Measurements from ENCODE around the gene DDX42. TPM values are rescaled to one million over a fixed set of nuclear protein-coding genes. Genes with fewer than 3 reads are reported as not detected.
"Not testable (repeated sequence)": the region's sequence is repeated elsewhere in the genome, so short reads cannot be mapped to it uniquely, and the experiment has no call there.

Gene DDX42
- total RNA-seq, 6 donors from 2014 or later: 76.8 to 345 (median 87.6) TPM

GRCh38 chr17:63842540-63843386 lies 68.8 kb downstream of the DDX42 start, which contains the start of gene SMARCD2:
TSS of gene SMARCD2 (minus strand) at chr17:63842685. CDS start at chr17:63842674, 11 bp downstream.
- H3K9me3 ChIP-seq: no peaks in the 10 kb centered on the region
- peaks cover 0 to 2% (median 0%) of the 10 kb centered on the region in 4 donors for H3K27me3 ChIP-seq
- TF ChIP-seq POLR2A (IDR thresholded peaks at IDR 0.05): peak; percentile 46 to 94 (median 69)
- peak in 5 of 6 experiments; percentile 3 to 63 (median 26) for TF ChIP-seq CTCF (IDR thresholded peaks at IDR 0.05)
- TF ChIP-seq POLR2AphosphoS5 (IDR thresholded peaks at IDR 0.05): peak; percentile 84 to 85
- peak in 1 of 4 donors; percentile 55 for TF ChIP-seq EP300 (IDR thresholded peaks at IDR 0.05)
- peak; percentile 94 to 97 for ATAC-seq (ENCODE audit: low FRiP score in 2 of 2)
- peak; percentile 98 to 100 for DNase-seq
- H3K4me3 ChIP-seq: peak within 1 kb of the TSS; percentile 66 to 98 (median 93)
- H3K27ac ChIP-seq: peak within 1 kb of the TSS; percentile 89 to 97 (median 96)
- 0 to 1% methylated on average over 10 to 49 of the region's 92 CpGs for WGBS, 2 donors
- peaks cover 0 to under 1% (median 0%) of the 10 kb centered on the region in 4 donors for H3K36me3 ChIP-seq
- H3K4me1 ChIP-seq: peaks cover 38 to 51% (median 43%) of the 10 kb centered on the region in 4 donors

- Histone ChIP-seq H3K4me3 (peak overlapping the region; percentile 40 to 98 (median 93)), H3K27ac (peak overlapping the region; percentile 89 to 97 (median 96)), H3K4me1 (peaks cover 31 to 48% (median 36%) of the 10 kb centered on the region in 4 donors)
- 4 to 8% methylated on average over 19 of the region's 19 CpGs for WGBS, 2 donors
- DNase-seq (peak in 1 of 2 donors; percentile 59), ATAC-seq (ENCODE audit: low FRiP score in 2 of 2) (peak; percentile 9 to 34)
- peak; percentile 21 to 35 for TF ChIP-seq POLR2AphosphoS5 (IDR thresholded peaks at IDR 0.05)
- H3K27me3 ChIP-seq, H3K36me3 ChIP-seq, H3K9me3 ChIP-seq: not testable (repeated sequence)
Measured at GRCh38 chr17:63843387-63843888, 69.5 kb downstream of the DDX42 start.

GRCh38 chr17:63843910-63844677 lies 70.1 kb downstream of the DDX42 start:
- 73% methylated on average over 9 of the region's 9 CpGs for WGBS, 2 donors
- TF ChIP-seq POLR2A (IDR thresholded peaks at IDR 0.05): no peak
- no peak for TF ChIP-seq POLR2AphosphoS5 (IDR thresholded peaks at IDR 0.05)
- TF ChIP-seq CTCF (IDR thresholded peaks at IDR 0.05): no peak
- Histone ChIP-seq H3K9me3 (peaks cover 0 to 3% (median 0%) of the 10 kb centered on the region in 4 donors), H3K27ac (peak overlapping the region; percentile 89 to 97 (median 96)), H3K27me3 (peaks cover 0 to 2% (median 0%) of the 10 kb centered on the region in 4 donors), H3K4me3 (peak overlapping the region in 2 of 4 donors; percentile 90 to 98), H3K36me3 (no peaks in the 10 kb centered on the region), H3K4me1 (peaks cover 24 to 48% (median 32%) of the 10 kb centered on the region in 4 donors)
- no peak for DNase-seq
- ATAC-seq (ENCODE audit: low FRiP score in 2 of 2): no peak

- DNase-seq: no peak
- no peak for ATAC-seq (ENCODE audit: low FRiP score in 2 of 2)
- 28 to 29% methylated on average over 1 of the region's 1 CpG for WGBS, 2 donors
- H3K27me3 ChIP-seq: peaks cover 0 to 2% (median 0%) of the 10 kb centered on the region in 4 donors
- peaks cover 10 to 39% (median 18%) of the 10 kb centered on the region in 4 donors for H3K4me1 ChIP-seq
- TF ChIP-seq POLR2AphosphoS5 (IDR thresholded peaks at IDR 0.05) (no peak), POLR2A (IDR thresholded peaks at IDR 0.05) (no peak), CTCF (IDR thresholded peaks at IDR 0.05) (no peak), EP300 (IDR thresholded peaks at IDR 0.05) (no peak)
- no peak overlapping the region for H3K27ac ChIP-seq
- peaks cover 0 to 3% (median 0%) of the 10 kb centered on the region in 4 donors for H3K9me3 ChIP-seq
- H3K36me3 ChIP-seq: no peaks in the 10 kb centered on the region
- no peak overlapping the region for H3K4me3 ChIP-seq
Measured at GRCh38 chr17:63845509-63845908, 71.5 kb downstream of the DDX42 start.

All from upper lobe of left lung (tissue), 6 donors.